Common myeloid progenitor, CD34-positive (primary cell): ENCODE results near the gene SCRN1.
"Not testable (repeated sequence)": the region's sequence is repeated elsewhere in the genome, so short reads cannot be mapped to it uniquely, and the experiment has no call there.

Experiments used
- CTCF ChIA-PET: fragments of 350-600 bp; sonication (Branson Sonifier 250); formaldehyde crosslinking; loops from one replicate; lab custom pipeline; 2021; ENCODE audit warnings: antibody characterized with exemption; lab: Charles Lee
- POLR2A ChIA-PET: fragments of 350-600 bp; sonication (Branson Sonifier 250); formaldehyde crosslinking; loops from one replicate; lab custom pipeline; 2021; ENCODE audit warnings: antibody characterized with exemption; lab: Charles Lee
- DNase-seq, 3 donors: peaks; one replicate each; pipeline versions ENCODE4 v3.0.0 to v3.0.0-alpha.2; 2013
- H3K27ac ChIP-seq, 2 experiments: 1 replicate in 1 of 2; 2 replicates in 1 of 2; pipeline ENCODE4 v1.7.0; 2013; ENCODE audit warnings: inconsistent platforms in 2 of 2, low read length in 2 of 2, mild to moderate bottlenecking in 2 of 2, low read depth in 1 of 2, moderate library complexity in 1 of 2; ENCODE audit not compliant: severe bottlenecking in 2 of 2, insufficient read depth in 1 of 2, poor library complexity in 1 of 2
- H3K27me3 ChIP-seq, 5 experiments: replicated peaks in 2 of 5; 1 replicate in 3 of 5; 2 replicates in 2 of 5; pipeline versions ENCODE4 v1.6.1 to v1.7.0; 2013; ENCODE audit warnings: low read length in 4 of 5, mild to moderate bottlenecking in 2 of 5, moderate library complexity in 2 of 5, inconsistent platforms in 1 of 5; ENCODE audit not compliant: insufficient read depth in 5 of 5, control insufficient read depth in 4 of 5
- H3K36me3 ChIP-seq, 4 experiments: 1 replicate in 2 of 4; 2 replicates in 2 of 4; pipeline versions ENCODE4 v1.6.1 to v1.7.0; 2013; ENCODE audit warnings: low read length in 3 of 4, control low read depth in 1 of 4, mild to moderate bottlenecking in 1 of 4; ENCODE audit not compliant: control insufficient read depth in 4 of 4, insufficient read depth in 4 of 4
- H3K4me1 ChIP-seq, 4 experiments: 1 replicate in 3 of 4; 2 replicates in 1 of 4; pipeline versions ENCODE4 v1.6.1 to v1.7.1; 2013; ENCODE audit warnings: low read length in 3 of 4, mild to moderate bottlenecking in 3 of 4, control low read depth in 1 of 4, inconsistent platforms in 1 of 4, moderate library complexity in 1 of 4; ENCODE audit not compliant: control insufficient read depth in 4 of 4, insufficient read depth in 4 of 4; ENCODE audit errors: control extremely low read depth in 1 of 4
- H3K4me3 ChIP-seq, 7 experiments: 1 replicate in 4 of 7; 2 replicates in 3 of 7; pipeline versions ENCODE4 v1.5.1 to v1.7.0; 2013; ENCODE audit warnings: mild to moderate bottlenecking in 7 of 7, low read length in 6 of 7, moderate library complexity in 6 of 7, inconsistent platforms in 2 of 7, low read depth in 2 of 7, control low read depth in 1 of 7; ENCODE audit not compliant: insufficient read depth in 4 of 7, control insufficient read depth in 1 of 7; ENCODE audit errors: extremely low read depth in 1 of 7
- H3K9me3 ChIP-seq, 5 experiments: 1 replicate in 4 of 5; 2 replicates in 1 of 5; pipeline versions ENCODE4 v1.6.1 to v1.7.1; 2013; ENCODE audit warnings: low read length in 4 of 5, mild to moderate bottlenecking in 2 of 5, inconsistent platforms in 1 of 5, low read depth in 1 of 5, moderate library complexity in 1 of 5; ENCODE audit not compliant: control insufficient read depth in 4 of 5, insufficient read depth in 2 of 5; ENCODE audit errors: control extremely low read depth in 1 of 5
- WGBS: methylation state at CpG from one replicate; pipeline ENCODE4 v1.1.5; 2013; ENCODE audit not compliant: insufficient coverage; 5-methylcytosine and 5-hydroxymethylcytosine counted together

SCRN1 gene

DNA sequence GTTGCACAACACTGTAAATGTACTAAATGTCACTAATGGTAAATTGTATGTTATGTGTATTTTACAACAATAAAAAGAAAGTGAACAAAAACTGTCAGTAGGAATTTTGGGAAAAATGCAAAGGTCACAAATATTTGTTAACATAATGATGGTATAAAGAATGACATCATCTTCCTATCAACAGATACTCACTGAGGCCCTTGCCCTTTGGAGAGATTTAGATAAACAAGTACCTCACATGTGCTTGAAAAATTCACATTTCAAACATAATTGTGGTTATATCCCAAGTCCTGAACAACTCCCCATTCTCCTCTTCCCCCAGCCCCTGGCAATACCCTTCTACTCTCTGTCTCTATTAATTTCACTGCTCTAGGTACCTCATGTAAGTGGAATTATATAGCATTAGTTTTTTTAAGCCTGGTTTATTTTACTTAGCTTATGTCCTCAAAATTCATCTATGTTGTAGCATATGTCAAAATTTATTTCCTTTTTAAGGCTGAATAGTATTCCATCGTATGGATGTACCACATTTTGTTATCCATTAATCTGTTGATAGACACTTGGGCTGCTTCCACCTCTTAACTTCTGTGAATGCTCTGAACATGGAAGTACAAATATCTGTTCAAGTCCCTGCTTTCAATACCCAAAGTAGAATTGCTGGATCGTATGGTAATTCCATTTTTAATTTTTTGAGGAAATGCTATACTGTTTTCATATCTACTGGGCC lies 92.8 kb downstream of the SCRN1 start:
- no peak overlapping the region for H3K4me3 ChIP-seq
- H3K36me3 ChIP-seq, result no peaks in the 10 kb centered on the region
- DNase-seq, result no peak
- ChIA-PET POLR2A (no interaction called here), CTCF (interaction anchor here (0.7 to 1.4 kb wide), 3 partner anchors 11 to 136 kb away, joined by 3 read pairs; no protein-coding TSS in a partner anchor)
- H3K27ac ChIP-seq, result no peak overlapping the region
- peaks cover 0 to 9% (median 4%) of the 10 kb centered on the region in 4 experiments for H3K4me1 ChIP-seq
- WGBS, result no CpG with 5 or more reads among the region's 2 CpGs
- H3K27me3 ChIP-seq, result no peaks in the 10 kb centered on the region
- H3K9me3 ChIP-seq, result peaks cover 0 to 3% (median 0%) of the 10 kb centered on the region in 5 experiments

DNA sequence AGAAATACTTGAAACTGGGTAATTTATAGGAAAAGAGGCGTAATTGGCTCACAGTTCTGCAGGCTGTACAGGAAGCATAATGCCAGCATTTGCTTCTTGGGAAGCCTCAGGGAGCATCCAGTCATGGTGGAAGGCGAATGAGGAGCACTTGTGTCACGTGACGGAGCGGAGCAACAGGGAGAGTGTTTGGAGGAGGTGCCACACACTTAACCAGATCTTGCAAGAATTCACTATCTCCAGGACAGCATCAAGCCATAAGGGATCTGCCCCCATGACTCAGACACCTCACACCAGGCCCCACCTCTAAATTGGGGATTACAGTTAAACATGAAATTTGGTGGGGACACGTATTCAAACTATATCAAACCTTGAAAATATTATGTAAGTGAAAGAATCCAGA lies 94.0 kb downstream of the SCRN1 start:
- ChIA-PET CTCF (interaction anchor here (0.7 kb wide), 1 partner anchor 27 kb away, joined by 4 read pairs; no protein-coding TSS in a partner anchor), POLR2A (no interaction called here)
- peaks cover 0 to 4% (median 2%) of the 10 kb centered on the region in 4 experiments for H3K4me1 ChIP-seq
- H3K27ac ChIP-seq, result no peak overlapping the region
- H3K4me3 ChIP-seq, result no peak overlapping the region
- no peaks in the 10 kb centered on the region for H3K27me3 ChIP-seq
- peaks cover 0 to 3% (median 0%) of the 10 kb centered on the region in 5 experiments for H3K9me3 ChIP-seq
- no peaks in the 10 kb centered on the region for H3K36me3 ChIP-seq
- WGBS, result 100% methylated on average over 1 of the region's 6 CpGs
- DNase-seq, result no peak

DNA sequence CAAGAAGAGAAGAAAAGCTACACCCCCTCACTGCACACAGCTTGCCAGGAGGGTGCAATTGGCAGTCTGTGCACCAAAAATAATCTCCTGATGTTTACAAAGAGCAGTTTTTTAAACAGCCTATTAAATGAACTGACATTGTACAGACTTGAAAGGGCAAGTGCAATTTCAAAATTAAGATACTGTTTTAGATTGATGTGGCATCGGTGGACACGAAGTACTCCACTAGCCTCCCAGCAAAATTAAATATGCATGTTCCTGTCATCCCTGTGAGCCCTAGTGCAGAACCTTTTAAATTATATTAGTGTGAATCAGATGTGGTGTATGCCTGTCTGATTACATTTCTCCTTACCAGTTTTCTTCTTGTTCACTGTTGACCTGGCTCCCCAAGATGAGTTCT lies 95.3 kb downstream of the SCRN1 start:
- DNase-seq, result no peak
- H3K4me1 ChIP-seq, result no peaks in the 10 kb centered on the region
- POLR2A ChIA-PET, result no interaction called here
- H3K27me3 ChIP-seq, result no peaks in the 10 kb centered on the region
- CTCF ChIA-PET, result no interaction called here
- peaks cover 0 to 3% (median 0%) of the 10 kb centered on the region in 5 experiments for H3K9me3 ChIP-seq
- no CpG with 5 or more reads among the region's 2 CpGs for WGBS
- no peaks in the 10 kb centered on the region for H3K36me3 ChIP-seq
- H3K27ac ChIP-seq, result no peak overlapping the region
- no peak overlapping the region for H3K4me3 ChIP-seq

DNA sequence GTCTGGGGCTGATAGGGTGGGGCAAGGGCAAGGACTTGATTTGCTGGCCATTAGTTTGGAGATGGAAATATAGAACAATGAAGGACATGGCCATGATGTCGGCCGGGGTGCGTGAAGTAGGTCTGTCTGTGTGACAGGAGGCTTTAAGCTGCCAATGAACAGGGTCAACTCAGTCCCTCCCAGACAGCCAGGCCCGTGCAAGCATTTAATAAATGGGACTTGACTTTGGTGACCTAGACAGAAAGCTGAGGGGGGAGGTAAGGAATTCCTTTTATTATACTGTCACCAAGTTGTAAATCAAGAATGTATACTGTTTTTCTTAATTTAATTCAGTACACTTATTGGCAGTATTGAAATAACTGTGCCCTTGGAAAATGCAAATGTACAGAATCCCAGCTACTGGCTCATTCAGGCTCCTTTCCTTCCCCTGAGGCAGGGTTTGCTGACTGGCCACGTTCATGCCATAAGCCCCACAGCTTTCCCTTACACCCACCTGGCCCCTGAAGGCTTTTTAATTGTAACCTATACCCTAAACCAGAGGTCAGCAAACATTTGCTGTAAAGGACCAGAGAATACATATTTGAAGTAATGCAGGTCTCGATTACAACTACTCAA lies 96.1 kb downstream of the SCRN1 start:
- ChIA-PET CTCF (interaction anchor here (1.5 kb wide), 1 partner anchor 28 kb away, joined by 3 read pairs; no protein-coding TSS in a partner anchor), POLR2A (no interaction called here)
- Histone ChIP-seq H3K27me3 (no peaks in the 10 kb centered on the region), H3K36me3 (no peaks in the 10 kb centered on the region), H3K27ac (no peak overlapping the region), H3K4me1 (no peaks in the 10 kb centered on the region), H3K4me3 (no peak overlapping the region), H3K9me3 (peaks cover 0 to 3% (median 0%) of the 10 kb centered on the region in 5 experiments)
- DNase-seq, result no peak
- WGBS, result 98% methylated on average over 4 of the region's 6 CpGs

DNA sequence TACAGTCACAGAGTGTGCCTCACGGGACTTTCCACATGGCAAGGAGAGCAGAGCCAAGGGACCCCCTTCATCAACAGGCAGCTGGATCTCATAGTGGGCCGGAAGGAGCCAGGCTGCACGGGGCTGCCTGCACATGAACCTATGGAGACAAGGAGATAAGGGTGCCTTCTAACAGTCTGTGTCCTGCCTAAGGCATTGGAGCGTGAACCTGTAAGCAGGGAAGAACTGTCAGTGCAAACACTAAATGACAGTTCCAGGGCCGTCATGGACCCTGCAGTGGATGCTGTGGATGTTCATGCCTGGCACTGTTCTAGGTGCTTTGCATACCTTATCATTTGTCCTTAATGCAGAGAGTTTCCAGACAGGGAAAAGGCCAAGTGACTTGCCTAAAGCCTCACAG lies 97.4 kb downstream of the SCRN1 start:
- WGBS, result 97% methylated on average over 5 of the region's 5 CpGs
- Histone ChIP-seq H3K27ac (no peak overlapping the region), H3K27me3 (no peaks in the 10 kb centered on the region), H3K4me1 (no peaks in the 10 kb centered on the region), H3K36me3 (no peaks in the 10 kb centered on the region), H3K4me3 (no peak overlapping the region), H3K9me3 (peaks cover 0 to 3% (median 0%) of the 10 kb centered on the region in 5 experiments)
- DNase-seq, result no peak
- ChIA-PET CTCF (interaction anchor here (1.2 to 1.5 kb wide), 2 partner anchors 11 to 29 kb away, joined by 3 read pairs; no protein-coding TSS in a partner anchor), POLR2A (no interaction called here)

DNA sequence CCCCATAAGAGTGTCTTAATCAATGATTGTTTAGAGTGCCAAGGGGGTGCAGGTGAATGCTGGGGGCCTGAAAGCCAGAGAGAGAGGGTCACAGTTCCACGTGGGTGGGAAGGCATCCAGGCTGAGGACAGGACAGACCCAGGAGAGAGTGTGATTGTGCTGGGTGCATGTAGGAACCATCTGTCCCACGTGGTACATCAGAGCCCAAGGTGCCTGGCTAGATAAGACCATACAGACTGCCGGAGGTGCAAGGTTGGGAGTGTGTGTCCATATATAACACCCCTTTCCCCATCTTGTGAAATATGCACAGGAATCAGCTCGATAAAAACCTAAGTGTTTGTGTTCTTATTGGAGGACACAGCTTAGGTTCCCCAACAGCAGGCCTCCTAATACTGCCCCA lies 97.8 kb downstream of the SCRN1 start:
- CTCF ChIA-PET, result interaction anchor here (1.2 kb wide), 1 partner anchor 10 kb away, joined by 3 read pairs; no protein-coding TSS in a partner anchor
- no peak overlapping the region for H3K4me3 ChIP-seq
- 88% methylated on average over 1 of the region's 4 CpGs for WGBS
- POLR2A ChIA-PET, result no interaction called here
- H3K27me3 ChIP-seq, result no peaks in the 10 kb centered on the region
- H3K9me3 ChIP-seq, result peaks cover 0 to 2% (median 0%) of the 10 kb centered on the region in 5 experiments
- H3K27ac ChIP-seq, result no peak overlapping the region
- no peak for DNase-seq
- no peaks in the 10 kb centered on the region for H3K4me1 ChIP-seq
- H3K36me3 ChIP-seq, result no peaks in the 10 kb centered on the region

DNA sequence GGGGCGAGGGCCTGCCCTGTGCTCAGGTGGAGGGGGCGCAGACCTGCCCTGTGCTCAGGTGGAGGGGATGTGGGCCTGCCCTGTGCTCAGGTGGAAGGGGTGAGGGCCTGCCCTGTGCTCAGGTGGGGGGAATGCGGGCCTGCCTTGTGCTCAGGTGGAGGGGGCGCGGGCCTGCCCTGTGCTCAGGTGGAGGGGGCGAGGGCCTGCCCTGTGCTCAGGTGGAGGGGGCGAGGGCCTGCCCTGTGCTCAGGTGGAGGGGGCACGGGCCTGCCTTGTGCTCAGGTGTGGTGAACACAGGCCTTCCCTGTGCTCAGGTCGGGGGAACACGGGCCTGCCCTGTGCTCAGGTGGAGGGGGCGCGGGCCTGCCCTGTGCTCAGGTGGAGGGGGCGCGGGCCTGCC lies 98.8 kb downstream of the SCRN1 start:
- H3K27me3 ChIP-seq, H3K4me3 ChIP-seq, CTCF ChIA-PET, H3K9me3 ChIP-seq, H3K27ac ChIP-seq, DNase-seq, POLR2A ChIA-PET, H3K36me3 ChIP-seq, H3K4me1 ChIP-seq: not testable (repeated sequence)
- 100% methylated on average over 4 of the region's 14 CpGs for WGBS
